ENCODE measurements around the gene MYO5C.
A peak's percentile ranks its signal among the peaks of the same experiment; 100 is the strongest.
"Not testable (repeated sequence)": the region's sequence is repeated elsewhere in the genome, so short reads cannot be mapped to it uniquely, and the experiment has no call there.

The MYO5C gene

DNA sequence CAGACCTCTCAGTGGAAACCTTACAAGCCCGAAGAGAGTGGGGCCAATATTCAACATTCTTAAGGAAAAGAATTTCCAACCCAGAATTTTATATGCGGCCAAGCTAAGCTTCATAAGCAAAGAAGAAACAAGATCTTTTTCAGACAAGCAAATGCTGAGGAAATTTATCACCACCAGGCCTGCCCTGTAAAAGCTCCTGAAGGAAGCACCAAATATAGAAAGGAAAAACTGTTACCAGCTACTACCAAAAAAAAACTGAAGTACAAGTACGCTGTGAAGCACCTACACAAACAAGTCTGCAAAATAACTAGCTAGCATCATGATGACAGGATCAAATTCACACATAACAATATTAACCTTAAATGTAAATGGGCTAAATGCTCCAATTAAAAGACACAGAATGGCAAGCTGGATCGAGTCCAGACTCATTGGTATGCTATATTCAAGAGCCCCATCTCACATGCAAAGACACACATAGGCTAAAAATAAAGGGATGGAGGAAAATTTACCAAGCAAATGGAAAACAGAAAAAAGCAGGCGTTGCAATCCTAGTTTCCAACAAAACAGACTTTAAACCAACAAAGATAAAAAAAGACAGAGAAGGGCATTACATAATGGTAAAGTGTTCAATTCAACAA, 130.0 kb downstream of the MYO5C start:
- DNase-seq = not testable (repeated sequence)

DNA sequence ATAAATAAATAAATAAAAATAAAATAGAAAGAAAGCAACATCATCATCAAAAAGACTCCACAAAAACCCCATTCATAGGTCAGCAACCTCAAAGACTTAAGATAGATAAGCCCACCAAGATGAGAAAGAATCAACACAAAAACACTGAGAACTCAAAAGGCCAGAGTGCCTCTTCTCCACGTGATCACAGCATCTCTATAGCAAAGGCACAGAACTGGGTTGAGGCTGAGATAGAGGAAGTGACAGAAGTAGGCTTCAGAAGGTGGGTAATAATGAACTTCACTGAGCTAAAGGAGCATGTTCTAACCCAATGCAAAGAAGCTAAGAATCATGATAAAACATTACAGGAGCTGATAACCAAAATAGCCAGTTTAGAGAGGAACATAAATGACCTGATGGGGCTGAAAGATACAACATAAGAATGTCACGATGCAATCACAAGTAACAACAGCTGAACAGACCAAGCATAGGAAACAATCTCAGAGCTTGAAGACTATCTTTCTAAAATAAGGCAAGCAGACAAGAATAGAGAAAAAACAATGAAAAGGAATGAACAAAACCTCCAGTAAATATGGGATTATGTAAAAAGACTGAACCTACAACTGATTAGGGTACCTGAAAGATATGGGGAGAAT, 130.9 kb downstream of the MYO5C start:
- no peak for DNase-seq

GRCh38 chr15:52163321-52164190, 132.0 kb downstream of the MYO5C start:
- no peak for DNase-seq

DNA sequence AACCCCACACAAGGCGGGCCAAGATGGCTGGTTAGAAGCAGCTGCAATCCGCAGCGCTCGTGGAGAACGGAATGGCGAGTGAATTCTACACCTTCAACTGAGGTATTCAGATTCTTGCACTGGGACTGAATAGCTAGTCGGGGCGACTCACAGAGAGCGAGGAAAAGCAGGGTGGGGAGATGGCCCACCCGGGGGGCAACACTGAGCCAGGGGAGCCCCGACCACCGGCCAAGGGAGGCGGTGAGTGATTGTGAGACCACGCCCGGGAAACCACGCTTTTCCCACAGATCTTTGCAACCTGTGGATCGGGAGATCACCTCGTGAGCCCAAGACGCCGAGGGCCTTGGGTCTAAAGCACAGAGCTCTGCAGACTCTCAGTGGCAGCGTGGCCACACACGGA, 132.7 kb downstream of the MYO5C start:
- DNase-seq = no peak

GRCh38 chr15:52162260-52162659, 133.3 kb downstream of the MYO5C start:
- no peak for DNase-seq

GRCh38 chr15:52161406-52161966, 134.1 kb downstream of the MYO5C start:
- no peak for DNase-seq

GRCh38 chr15:52159645-52160044, 136.0 kb downstream of the MYO5C start:
- no peak for DNase-seq

GRCh38 chr15:52158084-52158765, 137.4 kb downstream of the MYO5C start:
- DNase-seq = no peak

- DNase-seq = no peak
These were observed 139.7 kb downstream of the MYO5C start for GRCh38 chr15:52155878-52156277.

DNA sequence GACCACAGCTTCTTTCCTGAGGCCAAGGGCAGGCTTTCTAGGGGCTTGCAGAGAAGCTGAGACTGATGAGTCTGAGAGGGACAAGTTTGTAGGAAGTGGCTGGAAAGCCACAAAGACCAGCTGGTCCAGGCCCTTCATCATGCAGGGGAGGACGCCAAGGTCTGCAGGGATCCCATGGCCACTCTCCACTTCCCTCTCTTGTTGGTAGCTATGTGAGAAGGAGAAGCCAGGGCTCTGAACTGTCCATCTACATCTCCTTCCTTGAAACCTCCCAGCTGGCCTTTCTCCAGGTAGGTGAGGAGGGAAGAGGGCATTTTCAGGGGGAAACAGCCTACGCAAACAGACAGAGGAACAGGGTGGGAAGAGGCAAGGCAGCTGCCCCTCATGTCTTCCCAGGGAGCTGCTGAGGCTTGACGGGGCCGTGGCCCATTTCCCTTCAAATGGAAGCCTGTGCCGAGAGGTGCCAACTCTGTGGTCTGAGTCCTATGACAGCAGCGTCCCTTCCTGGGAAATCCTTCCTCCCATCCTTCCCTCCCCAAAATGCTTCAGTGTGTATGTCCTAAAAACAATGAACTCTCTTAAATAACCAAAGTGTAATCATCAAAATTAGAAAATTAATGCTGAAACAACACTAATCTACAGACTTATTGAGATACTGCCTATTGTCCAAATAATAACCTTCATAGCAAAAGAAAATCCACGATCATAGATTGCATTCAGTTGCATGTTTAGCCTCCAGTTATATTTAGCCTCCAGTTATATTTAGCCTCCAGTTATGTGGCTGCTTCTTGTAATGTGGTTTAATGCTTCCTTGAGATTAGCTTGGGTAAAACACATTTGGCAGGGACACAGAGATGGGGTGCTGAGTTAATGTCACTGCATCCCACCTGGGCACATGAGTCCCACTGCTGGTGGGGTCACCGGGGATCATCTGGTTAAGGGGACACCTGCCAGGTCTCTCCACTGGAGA, 140.4 kb downstream of the MYO5C start:
- DNase-seq = no peak

GRCh38 chr15:52153900-52154895, 141.4 kb downstream of the MYO5C start:
- DNase-seq = no peak

- no peak for DNase-seq
These were observed 144.3 kb downstream of the MYO5C start for GRCh38 chr15:52151353-52151752.

- no peak for DNase-seq
These were observed 144.7 kb downstream of the MYO5C start for GRCh38 chr15:52150871-52151270.

- DNase-seq = no peak
These were observed 145.4 kb downstream of the MYO5C start for GRCh38 chr15:52150043-52150825.

DNA sequence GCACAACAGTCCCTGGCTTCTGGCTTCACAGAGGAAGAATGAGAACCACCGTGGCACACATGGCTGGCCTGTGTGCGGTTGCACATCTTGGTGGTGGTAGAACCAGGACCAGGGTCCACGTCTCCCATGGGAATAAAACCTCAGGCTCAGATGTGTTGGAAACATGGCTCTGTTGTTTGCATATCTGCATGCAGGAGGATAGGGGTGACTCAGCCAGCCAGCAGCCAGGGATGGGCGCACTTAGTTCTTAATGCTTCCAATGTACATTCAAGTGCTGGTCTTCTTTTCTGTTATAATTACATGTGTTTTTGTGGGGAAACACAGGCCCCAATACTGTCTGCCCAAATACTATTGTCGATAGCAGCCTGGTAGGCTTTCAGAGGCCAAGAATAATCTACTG, 147.2 kb downstream of the MYO5C start:
- no peak for DNase-seq

DNA sequence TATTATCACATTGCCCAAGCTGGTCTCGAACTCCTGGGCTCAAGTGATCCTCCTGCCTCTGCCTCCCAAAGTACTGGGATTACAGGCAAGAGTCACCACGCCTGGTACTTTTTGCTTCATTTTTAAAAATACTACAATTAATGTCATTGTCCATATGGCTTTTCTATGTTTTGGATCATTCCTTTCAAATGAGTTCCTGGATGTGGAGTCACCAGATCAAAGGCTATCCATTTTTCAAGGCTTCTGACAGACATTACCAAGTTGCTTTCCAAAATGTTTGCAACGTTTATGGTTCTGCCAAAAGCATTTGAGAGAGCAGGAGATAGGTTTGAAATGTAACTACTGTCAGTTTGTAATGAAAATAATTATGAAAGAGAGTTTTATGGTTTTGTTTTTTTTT, 148.8 kb downstream of the MYO5C start:
- DNase-seq = no peak

GRCh38 chr15:52146261-52146660, 149.3 kb downstream of the MYO5C start:
- no peak for DNase-seq

- peak; percentile 63 for DNase-seq
These were observed 150.9 kb downstream of the MYO5C start for GRCh38 chr15:52144656-52145178.

GRCh38 chr15:52143873-52144272, 151.7 kb downstream of the MYO5C start:
- DNase-seq = no peak

All from femur (tissue), 1 donor.